AG04449 (cell line): ENCODE results near the gene PCNT.

ENCODE experiments used
- CTCF ChIA-PET: fragments of 350-600 bp; formaldehyde crosslinking; extraction: SDS; loops from one replicate; lab custom pipeline; 2021; ENCODE audit warnings: antibody characterized with exemption; lab: Yijun Ruan, JAX
- POLR2A ChIA-PET: fragments of 400-600, 350-600 bp; formaldehyde crosslinking; extraction: SDS; loops from one replicate; lab custom pipeline; 2020; ENCODE audit warnings: antibody characterized with exemption, inconsistent platforms; lab: Yijun Ruan, JAX
- DNase-seq: peaks from one replicate; pipeline ENCODE4 v3.0.0-alpha.2; 2010; ENCODE audit warnings: low read depth, low spot score
- H3K4me3 ChIP-seq: 2 replicates; pipeline ENCODE4 v1.5.1; 2011; ENCODE audit warnings: low read depth, mild to moderate bottlenecking, control low read depth, low read length
- CTCF ChIP-seq: IDR thresholded peaks from one replicate; pipeline ENCODE4 v1.5.1; 2011; ENCODE audit warnings: mild to moderate bottlenecking, moderate library complexity, low read length, control low read depth, inconsistent platforms; ENCODE audit not compliant: insufficient read depth; ENCODE audit errors: missing control alignments

Gene PCNT

GRCh38 chr21:46375560-46376230, 51.7 kb downstream of the PCNT start:
- POLR2A ChIA-PET, result no interaction called here
- no peak for DNase-seq
- CTCF ChIA-PET, result no interaction called here
- TF ChIP-seq CTCF, result no peak
- no peak overlapping the region for H3K4me3 ChIP-seq

- no peak for DNase-seq
- no peak overlapping the region for H3K4me3 ChIP-seq
- POLR2A ChIA-PET, result no interaction called here
- TF ChIP-seq CTCF, result no peak
- CTCF ChIA-PET, result no interaction called here
Measured at GRCh38 chr21:46376231-46376628, 52.3 kb downstream of the PCNT start.

- no peak for DNase-seq
- ChIA-PET POLR2A (no interaction called here), CTCF (no interaction called here)
- no peak for TF ChIP-seq CTCF
- H3K4me3 ChIP-seq, result no peak overlapping the region
Measured at GRCh38 chr21:46376856-46377453, 53.0 kb downstream of the PCNT start.

- no peak for DNase-seq
- POLR2A ChIA-PET, result no interaction called here
- CTCF ChIA-PET, result no interaction called here
- no peak overlapping the region for H3K4me3 ChIP-seq
- no peak for TF ChIP-seq CTCF
Measured at GRCh38 chr21:46377789-46378188, 53.8 kb downstream of the PCNT start.

- CTCF ChIA-PET, result interaction anchor here (1.7 kb wide), 1 partner anchor 13 kb away, joined by 4 read pairs; no protein-coding TSS in a partner anchor
- POLR2A ChIA-PET, result no interaction called here
Measured at GRCh38 chr21:46379105-46379504, 55.1 kb downstream of the PCNT start.

More at GRCh38 chr21:46379105-46379504, 55.1 kb downstream of the PCNT start:
- H3K4me3 ChIP-seq, result no peak overlapping the region
- no peak for TF ChIP-seq CTCF
- no peak for DNase-seq
